HepG2 (cell line): Measurements from ENCODE around the gene SOCS1. TPM values are rescaled to one million over a fixed set of nuclear protein-coding genes. Genes with fewer than 3 reads are reported as not detected.
A peak's percentile ranks its signal among the peaks of the same experiment; 100 is the strongest.

Experiments
- ADNP ChIP-seq: sonication (generic); formaldehyde crosslinking; IDR thresholded peaks from 2 replicates; pipeline ENCODE4 v1.4.0; 2020; ENCODE audit warnings: missing genetic modification reagents
- CEBPB ChIP-seq: IDR thresholded peaks from 2 replicates; pipeline ENCODE4 v1.6.1; 2011; ENCODE audit warnings: low read depth, low read length, improper control_type of control experiment, borderline replicate concordance
- CEBPG ChIP-seq: IDR thresholded peaks from 2 replicates; pipeline ENCODE4 v1.6.1; 2016
- CREB1 ChIP-seq, 2 experiments: fragments of 450-650 bp in 1 of 2; IDR thresholded peaks; 2 replicates each; pipeline ENCODE4 v1.6.1; 2016 to 2017; ENCODE audit warnings: control low read depth in 1 of 2, mild to moderate bottlenecking in 1 of 2, missing compliant biosample characterization in 1 of 2, missing genetic modification characterization in 1 of 2
- SAFB2 ChIP-seq: sonication (generic); formaldehyde crosslinking; IDR thresholded peaks from 2 replicates; pipeline ENCODE4 v1.5.1; 2020; ENCODE audit warnings: missing genetic modification reagents, low read depth, mild to moderate bottlenecking, borderline replicate concordance
- SMAD3 ChIP-seq: sonication (generic); formaldehyde crosslinking; IDR thresholded peaks from 2 replicates; pipeline ENCODE4 v1.4.0; 2020; ENCODE audit warnings: missing genetic modification reagents
- ZNF121 ChIP-seq: sonication (generic); formaldehyde crosslinking; IDR thresholded peaks from 2 replicates; pipeline ENCODE4 v1.5.0; 2020; ENCODE audit warnings: mild to moderate bottlenecking, missing genetic modification reagents
- ZNF30 ChIP-seq: sonication (generic); formaldehyde crosslinking; IDR thresholded peaks from 2 replicates; pipeline ENCODE4 v1.5.0; 2020; ENCODE audit warnings: mild to moderate bottlenecking, missing genetic modification reagents
- polyA plus RNA-seq, 8 experiments: library from polyadenylated mRNA; depleted of rRNA in 3 of 8; stranded (reverse) in 7 of 8; unstranded in 1 of 8; fragments of >200 nt; fragmentation: Illumina TruSeq in 4 of 8; extraction: Trizol in 4 of 8; gene quantifications; 2 replicates each; pipeline versions ENCODE4 v1.2.1 to v1.2.3, GENCODE V29; 2011 to 2016; ENCODE audit warnings: low read depth in 4 of 8, missing spikeins in 1 of 8, mixed read lengths in 1 of 8; ENCODE audit not compliant: insufficient read depth in 1 of 8
- total RNA-seq, 5 experiments: library from RNA; depleted of rRNA; stranded (reverse); fragments of >200 nt; fragmentation: Illumina TruSeq; extraction: Trizol; gene quantifications; 2 replicates each; pipeline ENCODE4 v1.2.3, GENCODE V29; 2016; ENCODE audit warnings: low read depth in 1 of 5
- TF ChIP-seq, protein P1 (sequence below): sonication (generic); formaldehyde crosslinking; IDR thresholded peaks from 2 replicates; pipeline ENCODE4 v1.4.0; 2020; ENCODE audit warnings: missing genetic modification reagents
- TF ChIP-seq, protein P2 (sequence below): IDR thresholded peaks from 2 replicates; pipeline ENCODE4 v1.4.0; 2020; ENCODE audit warnings: mild to moderate bottlenecking, missing genetic modification reagents

SOCS1 gene
- total and polyA plus RNA-seq, 2 of the 13 experiments (the other 11 are each of a cell fraction or from before 2014, with no cell fraction given) = 5.3 to 6.3 TPM

DNA sequence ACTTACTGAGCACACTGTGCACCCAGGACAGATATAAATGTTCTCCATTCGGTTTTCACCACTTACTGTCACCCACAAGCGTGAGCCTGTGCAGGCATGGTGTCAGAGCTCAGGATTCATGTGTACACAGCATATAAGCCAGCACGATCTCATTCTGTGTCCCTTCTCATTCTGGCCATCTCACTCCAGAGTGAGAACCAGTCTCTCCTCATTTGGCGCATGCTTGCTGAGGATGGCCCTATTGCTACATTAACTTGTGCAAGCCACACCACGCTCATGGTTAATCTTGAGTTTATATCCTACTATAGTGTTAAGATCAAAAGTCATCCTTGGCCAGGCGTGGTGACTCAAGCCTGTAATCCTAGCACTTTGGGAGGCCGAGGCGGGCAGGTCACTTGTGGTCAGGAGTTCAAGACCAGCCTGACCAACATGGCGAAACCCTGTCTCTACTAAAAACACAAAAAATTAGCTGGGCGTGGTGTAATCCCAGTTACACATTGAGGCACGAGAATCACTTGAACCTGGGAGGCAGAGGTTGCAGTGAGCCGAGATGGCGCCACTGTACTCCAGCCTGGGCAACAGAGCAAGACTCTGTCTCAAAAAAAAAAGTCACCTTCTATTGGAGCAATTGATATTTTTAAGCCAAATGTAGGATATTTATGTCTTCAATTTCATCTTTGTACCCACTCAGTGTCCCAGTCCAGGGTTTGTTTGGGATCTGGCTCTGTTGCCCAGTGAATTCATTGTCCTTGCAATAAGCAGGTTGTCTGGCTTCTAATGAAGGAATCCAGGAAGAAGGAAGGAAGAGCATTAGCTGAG lies 20.9 kb downstream of the SOCS1 start (continued):
- TF ChIP-seq, protein P1, sequence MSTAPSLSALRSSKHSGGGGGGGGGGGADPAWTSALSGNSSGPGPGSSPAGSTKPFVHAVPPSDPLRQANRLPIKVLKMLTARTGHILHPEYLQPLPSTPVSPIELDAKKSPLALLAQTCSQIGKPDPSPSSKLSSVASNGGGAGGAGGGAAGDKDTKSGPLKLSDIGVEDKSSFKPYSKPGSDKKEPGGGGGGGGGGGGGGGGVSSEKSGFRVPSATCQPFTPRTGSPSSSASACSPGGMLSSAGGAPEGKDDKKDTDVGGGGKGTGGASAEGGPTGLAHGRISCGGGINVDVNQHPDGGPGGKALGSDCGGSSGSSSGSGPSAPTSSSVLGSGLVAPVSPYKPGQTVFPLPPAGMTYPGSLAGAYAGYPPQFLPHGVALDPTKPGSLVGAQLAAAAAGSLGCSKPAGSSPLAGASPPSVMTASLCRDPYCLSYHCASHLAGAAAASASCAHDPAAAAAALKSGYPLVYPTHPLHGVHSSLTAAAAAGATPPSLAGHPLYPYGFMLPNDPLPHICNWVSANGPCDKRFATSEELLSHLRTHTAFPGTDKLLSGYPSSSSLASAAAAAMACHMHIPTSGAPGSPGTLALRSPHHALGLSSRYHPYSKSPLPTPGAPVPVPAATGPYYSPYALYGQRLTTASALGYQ (CRISPR knock-in tag) = no peak
- TF ChIP-seq, protein P2, sequence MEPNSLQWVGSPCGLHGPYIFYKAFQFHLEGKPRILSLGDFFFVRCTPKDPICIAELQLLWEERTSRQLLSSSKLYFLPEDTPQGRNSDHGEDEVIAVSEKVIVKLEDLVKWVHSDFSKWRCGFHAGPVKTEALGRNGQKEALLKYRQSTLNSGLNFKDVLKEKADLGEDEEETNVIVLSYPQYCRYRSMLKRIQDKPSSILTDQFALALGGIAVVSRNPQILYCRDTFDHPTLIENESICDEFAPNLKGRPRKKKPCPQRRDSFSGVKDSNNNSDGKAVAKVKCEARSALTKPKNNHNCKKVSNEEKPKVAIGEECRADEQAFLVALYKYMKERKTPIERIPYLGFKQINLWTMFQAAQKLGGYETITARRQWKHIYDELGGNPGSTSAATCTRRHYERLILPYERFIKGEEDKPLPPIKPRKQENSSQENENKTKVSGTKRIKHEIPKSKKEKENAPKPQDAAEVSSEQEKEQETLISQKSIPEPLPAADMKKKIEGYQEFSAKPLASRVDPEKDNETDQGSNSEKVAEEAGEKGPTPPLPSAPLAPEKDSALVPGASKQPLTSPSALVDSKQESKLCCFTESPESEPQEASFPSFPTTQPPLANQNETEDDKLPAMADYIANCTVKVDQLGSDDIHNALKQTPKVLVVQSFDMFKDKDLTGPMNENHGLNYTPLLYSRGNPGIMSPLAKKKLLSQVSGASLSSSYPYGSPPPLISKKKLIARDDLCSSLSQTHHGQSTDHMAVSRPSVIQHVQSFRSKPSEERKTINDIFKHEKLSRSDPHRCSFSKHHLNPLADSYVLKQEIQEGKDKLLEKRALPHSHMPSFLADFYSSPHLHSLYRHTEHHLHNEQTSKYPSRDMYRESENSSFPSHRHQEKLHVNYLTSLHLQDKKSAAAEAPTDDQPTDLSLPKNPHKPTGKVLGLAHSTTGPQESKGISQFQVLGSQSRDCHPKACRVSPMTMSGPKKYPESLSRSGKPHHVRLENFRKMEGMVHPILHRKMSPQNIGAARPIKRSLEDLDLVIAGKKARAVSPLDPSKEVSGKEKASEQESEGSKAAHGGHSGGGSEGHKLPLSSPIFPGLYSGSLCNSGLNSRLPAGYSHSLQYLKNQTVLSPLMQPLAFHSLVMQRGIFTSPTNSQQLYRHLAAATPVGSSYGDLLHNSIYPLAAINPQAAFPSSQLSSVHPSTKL = no peak
- TF ChIP-seq ZNF30 (CRISPR knock-in tag) (no peak), SAFB2 (CRISPR knock-in tag) (no peak), ZNF121 (CRISPR knock-in tag) (peak; percentile 96), CEBPB (peak; percentile 59; the same call in 1 of the 2 replicates), CREB1 (IDR thresholded peaks at IDR 0.05) (no peak), CREB1 (CRISPR knock-in tag; IDR thresholded peaks at IDR 0.05) (no peak), SMAD3 (CRISPR knock-in tag) (0 out of 2 replicates have a peak, but pooled peaks have one; percentile 17), ADNP (CRISPR knock-in tag) (peak; percentile 49; the same call in 1 of the 2 replicates), CEBPG (0 out of 2 replicates have a peak, but pooled peaks have one; percentile 14)
